ENCODE measurements around the gene INPPL1.

Gene INPPL1

DNA sequence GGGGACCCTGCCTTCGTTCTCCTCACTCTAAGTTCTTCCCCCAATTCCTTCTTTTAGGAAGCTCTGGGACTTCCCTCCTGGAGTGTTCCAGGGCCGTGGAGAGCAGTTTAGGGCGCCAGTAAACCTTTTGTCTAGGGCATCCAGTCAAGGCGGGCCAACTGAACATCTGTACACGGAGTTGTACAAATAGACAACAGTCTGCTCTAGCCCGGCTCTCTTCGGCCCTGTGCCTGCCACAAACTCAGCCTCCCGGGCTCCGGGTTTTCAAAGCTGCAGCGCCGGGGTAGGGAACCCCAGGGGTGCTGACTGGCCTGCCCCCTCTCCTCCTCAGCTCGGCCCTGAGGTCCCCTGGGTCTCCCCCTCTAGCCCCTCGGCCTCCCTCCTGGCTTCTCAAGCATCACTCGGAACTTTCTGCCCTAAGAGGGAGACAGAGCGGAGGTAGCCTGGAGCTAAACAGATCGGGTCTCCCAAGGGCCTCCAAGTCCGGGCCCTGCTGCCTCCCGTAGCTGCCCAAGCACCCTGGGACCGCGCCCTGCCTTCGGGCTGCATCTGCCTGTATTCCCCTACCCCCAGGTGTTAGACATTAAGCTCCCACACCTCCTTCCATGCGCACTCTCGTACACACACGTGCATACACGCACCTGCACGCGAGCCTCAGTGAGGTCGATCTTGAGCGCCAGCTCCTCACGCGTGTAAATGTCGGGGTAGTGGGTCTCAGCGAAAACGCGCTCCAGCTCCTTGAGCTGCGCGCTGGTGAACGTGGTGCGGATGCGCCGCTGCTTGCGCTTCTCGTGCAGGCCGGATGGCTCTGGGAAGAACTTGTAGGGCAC lies 16.1 kb downstream of the INPPL1 start:
- no peak overlapping the region for H3K4me3 ChIP-seq (ENCODE audit: low read depth, low read length)
- no peak for DNase-seq (ENCODE audit: low read depth)
- in situ Hi-C loops (cut with HindIII; ENCODE audit: low sequenced_read_pairs) = loop anchor here (10.0 kb wide), 1 partner anchor 104 kb away; no protein-coding TSS in a partner anchor
- TF ChIP-seq, protein P1, sequence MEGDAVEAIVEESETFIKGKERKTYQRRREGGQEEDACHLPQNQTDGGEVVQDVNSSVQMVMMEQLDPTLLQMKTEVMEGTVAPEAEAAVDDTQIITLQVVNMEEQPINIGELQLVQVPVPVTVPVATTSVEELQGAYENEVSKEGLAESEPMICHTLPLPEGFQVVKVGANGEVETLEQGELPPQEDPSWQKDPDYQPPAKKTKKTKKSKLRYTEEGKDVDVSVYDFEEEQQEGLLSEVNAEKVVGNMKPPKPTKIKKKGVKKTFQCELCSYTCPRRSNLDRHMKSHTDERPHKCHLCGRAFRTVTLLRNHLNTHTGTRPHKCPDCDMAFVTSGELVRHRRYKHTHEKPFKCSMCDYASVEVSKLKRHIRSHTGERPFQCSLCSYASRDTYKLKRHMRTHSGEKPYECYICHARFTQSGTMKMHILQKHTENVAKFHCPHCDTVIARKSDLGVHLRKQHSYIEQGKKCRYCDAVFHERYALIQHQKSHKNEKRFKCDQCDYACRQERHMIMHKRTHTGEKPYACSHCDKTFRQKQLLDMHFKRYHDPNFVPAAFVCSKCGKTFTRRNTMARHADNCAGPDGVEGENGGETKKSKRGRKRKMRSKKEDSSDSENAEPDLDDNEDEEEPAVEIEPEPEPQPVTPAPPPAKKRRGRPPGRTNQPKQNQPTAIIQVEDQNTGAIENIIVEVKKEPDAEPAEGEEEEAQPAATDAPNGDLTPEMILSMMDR (IDR thresholded peaks at IDR 0.05; ENCODE audit: low read depth, low read length, missing control alignments) = no peak

DNA sequence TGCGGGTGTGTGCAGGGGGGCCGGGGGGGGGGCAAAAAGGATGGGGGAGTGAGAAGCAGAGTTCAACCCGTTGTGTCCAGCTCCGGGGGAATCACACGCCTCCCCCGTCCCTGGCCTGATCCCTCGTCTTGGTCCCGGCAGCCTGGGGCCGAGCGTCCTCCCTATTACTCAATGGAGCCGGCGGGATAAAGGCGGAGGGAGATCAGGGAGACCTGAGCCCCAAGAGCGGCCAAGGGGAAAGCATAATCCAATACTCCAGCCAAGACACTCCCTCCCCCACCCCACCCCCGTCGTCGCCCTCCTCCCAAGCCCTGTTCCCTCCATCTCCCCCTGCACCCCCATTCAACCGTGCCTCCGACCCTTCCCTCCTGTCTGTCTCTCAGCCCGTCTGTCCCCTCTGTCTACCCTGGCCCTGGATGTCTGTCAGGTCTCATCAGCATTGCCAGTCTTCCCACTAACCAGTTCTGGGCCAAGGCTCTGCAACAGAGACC lies 16.8 kb downstream of the INPPL1 start:
- H3K4me3 ChIP-seq (ENCODE audit: low read depth, low read length) = no peak overlapping the region
- TF ChIP-seq, protein P1 (IDR thresholded peaks at IDR 0.05; ENCODE audit: low read depth, low read length, missing control alignments) = no peak
- DNase-seq (ENCODE audit: low read depth) = no peak
- in situ Hi-C loops (cut with HindIII; ENCODE audit: low sequenced_read_pairs) = loop anchor here (10.0 kb wide), 1 partner anchor 103 kb away; no protein-coding TSS in a partner anchor

DNA sequence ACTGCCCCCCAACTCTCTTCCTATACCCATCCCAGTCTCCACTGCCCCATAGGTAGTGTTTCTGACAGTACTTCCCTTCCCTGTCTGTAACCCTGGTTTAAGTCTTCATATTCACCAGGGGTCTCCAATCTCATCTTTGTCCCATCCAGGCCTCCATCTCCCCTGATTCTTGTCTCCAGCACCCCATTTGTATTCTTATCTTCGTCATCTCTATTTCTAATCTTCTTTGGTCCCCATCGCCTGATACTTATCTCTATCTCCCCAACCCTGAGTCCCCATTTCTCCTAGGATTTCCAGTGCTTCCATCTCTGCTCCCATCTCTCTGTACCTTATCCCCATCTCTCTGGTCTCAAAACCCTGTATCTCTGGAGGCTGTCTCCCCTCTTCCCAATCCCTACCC lies 17.6 kb downstream of the INPPL1 start:
- no peak for DNase-seq (ENCODE audit: low read depth)
- H3K4me3 ChIP-seq (ENCODE audit: low read depth, low read length) = no peak overlapping the region
- TF ChIP-seq, protein P1 (IDR thresholded peaks at IDR 0.05; ENCODE audit: low read depth, low read length, missing control alignments) = no peak
- in situ Hi-C loops (cut with HindIII; ENCODE audit: low sequenced_read_pairs) = loop anchor here (10.0 kb wide), 1 partner anchor 103 kb away; no protein-coding TSS in a partner anchor

DNA sequence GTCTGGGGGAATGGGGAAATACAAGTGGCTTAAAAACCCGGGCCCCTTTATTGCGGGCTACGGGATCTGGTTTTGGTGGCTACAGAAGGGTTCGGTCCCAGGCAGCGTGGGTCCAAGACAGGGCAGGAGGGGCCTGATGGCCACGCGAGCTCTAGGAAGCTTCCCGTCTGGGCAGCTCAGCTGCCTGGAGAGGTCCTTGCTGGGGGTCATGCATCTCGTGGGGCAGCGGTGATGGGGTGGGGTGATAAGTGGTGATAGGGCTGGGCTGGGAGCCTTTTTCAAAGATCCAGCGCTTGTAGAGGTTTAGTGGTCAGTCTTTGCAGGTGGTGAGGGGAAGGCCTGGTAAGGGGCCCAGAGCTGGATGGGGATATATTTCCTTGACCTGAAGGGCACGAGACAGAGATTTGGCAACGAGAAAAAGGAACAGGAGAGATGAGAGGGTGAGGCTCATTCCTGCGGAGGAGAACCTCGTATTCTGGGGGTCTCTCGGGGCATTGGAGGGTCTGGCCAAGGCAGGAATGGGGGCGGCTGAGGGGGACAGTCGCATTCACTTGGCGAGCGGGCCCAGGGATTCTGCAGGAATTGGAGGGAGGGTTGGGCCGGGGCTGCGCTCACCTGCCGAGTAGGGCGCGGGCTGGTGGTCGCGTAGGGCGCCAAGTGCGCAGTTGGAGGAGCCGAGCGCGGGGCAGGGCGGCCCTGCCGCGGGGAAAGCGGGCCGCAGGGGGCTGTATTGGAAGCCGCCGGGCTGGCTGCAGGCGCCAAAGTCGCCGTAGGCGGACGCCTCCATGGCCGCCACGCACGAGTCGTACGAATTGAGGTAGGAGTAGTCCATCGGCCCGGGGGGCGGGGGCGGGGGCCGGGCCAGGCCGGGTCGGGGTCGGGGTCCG lies 18.8 kb downstream of the INPPL1 start:
- no peak overlapping the region for H3K4me3 ChIP-seq (ENCODE audit: low read depth, low read length)
- TF ChIP-seq, protein P1 (IDR thresholded peaks at IDR 0.05; ENCODE audit: low read depth, low read length, missing control alignments) = no peak
- no peak for DNase-seq (ENCODE audit: low read depth)
- in situ Hi-C loops (cut with HindIII; ENCODE audit: low sequenced_read_pairs) = loop anchor here (10.0 kb wide), 1 partner anchor 101 kb away; no protein-coding TSS in a partner anchor

DNA sequence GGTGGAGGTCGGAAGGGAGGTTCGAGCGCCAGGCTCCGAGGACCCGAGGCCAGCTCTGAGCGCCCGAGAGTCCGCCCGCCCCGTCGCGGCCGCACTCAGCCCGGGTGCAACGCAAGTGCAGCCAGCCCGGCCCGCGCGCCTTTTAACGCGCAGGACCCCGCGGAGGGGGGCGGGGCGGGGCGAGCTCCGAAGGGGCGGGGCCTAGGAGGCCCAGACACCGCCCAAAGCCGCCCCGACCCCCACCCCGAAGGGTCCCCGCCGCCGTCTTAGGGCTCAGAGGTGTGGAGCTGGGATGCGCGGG lies 19.4 kb downstream of the INPPL1 start, which contains the start of gene PHOX2A:
Gene PHOX2A (minus strand): TSS at position 117 of the 301 bp plus-strand sequence. CDS start 172 bp downstream, outside the sequence.
- TF ChIP-seq, protein P1 (IDR thresholded peaks at IDR 0.05; ENCODE audit: low read depth, low read length, missing control alignments) = no peak
- peak within 1 kb of the TSS; percentile 9 for H3K4me3 ChIP-seq (ENCODE audit: low read depth, low read length)
- in situ Hi-C loops (cut with HindIII; ENCODE audit: low sequenced_read_pairs) = loop anchor here (10.0 kb wide), 1 partner anchor 101 kb away; no protein-coding TSS in a partner anchor
- no peak for DNase-seq (ENCODE audit: low read depth)

All from astrocyte of the cerebellum (primary cell).